Coronary artery (tissue), 2 donors: ENCODE measurements around the gene CXCL12.
A peak's percentile ranks its signal among the peaks of the same experiment; 100 is the strongest.

Source experiments
- DNase-seq: peaks from one replicate; pipeline ENCODE4 v3.0.0-alpha.2; 2017; ENCODE audit warnings: low spot score
- H3K27ac ChIP-seq, 2 donors: fragments of 200-600 bp; sonication (generic); one replicate each; pipeline ENCODE4 v1.5.1; 2016 to 2019
- H3K4me3 ChIP-seq: fragments of 200-600 bp; sonication (generic); 2 replicates; pipeline ENCODE4 v1.5.1; 2016; ENCODE audit warnings: mild to moderate bottlenecking, moderate library complexity
- CTCF ChIP-seq: fragments of 200-600 bp; sonication (generic); IDR thresholded peaks from one replicate; pipeline ENCODE4 v1.5.1; 2019; ENCODE audit warnings: antibody characterized with exemption

Gene CXCL12

GRCh38 chr10:44395902-44396670 lies 11.2 kb upstream of the CXCL12 start:
- DNase-seq: peak; percentile 58
- no peak for TF ChIP-seq CTCF
- Histone ChIP-seq H3K4me3 (no peak overlapping the region), H3K27ac (no peak overlapping the region)

- Histone ChIP-seq H3K27ac (no peak overlapping the region), H3K4me3 (no peak overlapping the region)
- peak; percentile 26 for DNase-seq
- no peak for TF ChIP-seq CTCF
Measured at GRCh38 chr10:44395396-44395795, 10.5 kb upstream of the CXCL12 start.

GRCh38 chr10:44394696-44395381 lies 9.9 kb upstream of the CXCL12 start:
- Histone ChIP-seq H3K27ac (no peak overlapping the region), H3K4me3 (no peak overlapping the region)
- DNase-seq: peak; percentile 67
- no peak for TF ChIP-seq CTCF

- peak; percentile 46 for DNase-seq
- TF ChIP-seq CTCF: no peak
Measured at GRCh38 chr10:44393834-44394547, 9.1 kb upstream of the CXCL12 start.

GRCh38 chr10:44393051-44393630 lies 8.2 kb upstream of the CXCL12 start:
- peak; percentile 41 for DNase-seq
- Histone ChIP-seq H3K27ac (no peak overlapping the region), H3K4me3 (no peak overlapping the region)
- TF ChIP-seq CTCF: no peak

More at GRCh38 chr10:44393834-44394547, 9.1 kb upstream of the CXCL12 start:
- no peak overlapping the region for H3K4me3 ChIP-seq
- no peak overlapping the region for H3K27ac ChIP-seq

- Histone ChIP-seq H3K4me3 (no peak overlapping the region), H3K27ac (no peak overlapping the region)
- DNase-seq: no peak
- no peak for TF ChIP-seq CTCF
Measured at GRCh38 chr10:44392420-44392819, 7.5 kb upstream of the CXCL12 start.
